GM06990 (cell line): Measurements from ENCODE around the gene CD93.

ENCODE experiments used
- DNase-seq: peaks from one replicate; pipeline ENCODE4 v3.0.0-alpha.2; 2011; ENCODE audit not compliant: insufficient read length; ENCODE audit errors: extremely low read depth
- H3K27me3 ChIP-seq: replicated peaks from 2 replicates; pipeline ENCODE4 v1.6.0; 2011; ENCODE audit warnings: low read length; ENCODE audit not compliant: control insufficient read depth, insufficient read depth
- H3K36me3 ChIP-seq: 2 replicates; pipeline ENCODE4 v1.5.1; 2011; ENCODE audit warnings: low read length; ENCODE audit not compliant: control insufficient read depth, insufficient read depth
- H3K4me3 ChIP-seq: replicated peaks from 2 replicates; pipeline ENCODE4 v1.5.1; 2011; ENCODE audit warnings: low read depth, mild to moderate bottlenecking, control low read depth, low read length
- TF ChIP-seq, protein P1 (sequence below): IDR thresholded peaks from 2 replicates; pipeline ENCODE4 v1.5.1; 2011; ENCODE audit warnings: low read length, control low read depth, mild to moderate bottlenecking, inconsistent platforms; ENCODE audit not compliant: insufficient read depth, poor library complexity, severe bottlenecking

CD93 gene

DNA sequence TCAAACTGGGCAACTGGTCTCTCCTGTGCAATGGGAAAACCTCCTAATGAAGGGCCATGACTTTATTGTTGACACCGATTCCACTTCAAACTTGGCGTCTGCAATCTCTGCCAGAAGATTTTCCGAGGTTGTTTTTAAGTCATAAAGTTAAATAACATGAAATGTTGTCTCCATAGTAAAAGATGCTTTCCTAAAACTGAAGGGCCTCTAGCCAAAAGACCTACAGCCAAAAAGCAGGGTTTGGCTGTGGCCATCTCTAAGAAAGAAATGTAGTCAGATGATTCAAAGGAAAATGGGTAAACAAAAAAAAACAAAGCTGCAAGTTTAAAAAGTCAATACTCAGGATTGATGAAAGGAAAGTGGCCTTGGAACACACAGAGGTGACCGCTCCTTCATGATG lies 14.1 kb downstream of the CD93 start:
- DNase-seq = no peak
- Histone ChIP-seq H3K27me3 (no peaks in the 10 kb centered on the region), H3K36me3 (no peaks in the 10 kb centered on the region), H3K4me3 (no peak overlapping the region)
- TF ChIP-seq, protein P1, sequence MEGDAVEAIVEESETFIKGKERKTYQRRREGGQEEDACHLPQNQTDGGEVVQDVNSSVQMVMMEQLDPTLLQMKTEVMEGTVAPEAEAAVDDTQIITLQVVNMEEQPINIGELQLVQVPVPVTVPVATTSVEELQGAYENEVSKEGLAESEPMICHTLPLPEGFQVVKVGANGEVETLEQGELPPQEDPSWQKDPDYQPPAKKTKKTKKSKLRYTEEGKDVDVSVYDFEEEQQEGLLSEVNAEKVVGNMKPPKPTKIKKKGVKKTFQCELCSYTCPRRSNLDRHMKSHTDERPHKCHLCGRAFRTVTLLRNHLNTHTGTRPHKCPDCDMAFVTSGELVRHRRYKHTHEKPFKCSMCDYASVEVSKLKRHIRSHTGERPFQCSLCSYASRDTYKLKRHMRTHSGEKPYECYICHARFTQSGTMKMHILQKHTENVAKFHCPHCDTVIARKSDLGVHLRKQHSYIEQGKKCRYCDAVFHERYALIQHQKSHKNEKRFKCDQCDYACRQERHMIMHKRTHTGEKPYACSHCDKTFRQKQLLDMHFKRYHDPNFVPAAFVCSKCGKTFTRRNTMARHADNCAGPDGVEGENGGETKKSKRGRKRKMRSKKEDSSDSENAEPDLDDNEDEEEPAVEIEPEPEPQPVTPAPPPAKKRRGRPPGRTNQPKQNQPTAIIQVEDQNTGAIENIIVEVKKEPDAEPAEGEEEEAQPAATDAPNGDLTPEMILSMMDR = no peak

DNA sequence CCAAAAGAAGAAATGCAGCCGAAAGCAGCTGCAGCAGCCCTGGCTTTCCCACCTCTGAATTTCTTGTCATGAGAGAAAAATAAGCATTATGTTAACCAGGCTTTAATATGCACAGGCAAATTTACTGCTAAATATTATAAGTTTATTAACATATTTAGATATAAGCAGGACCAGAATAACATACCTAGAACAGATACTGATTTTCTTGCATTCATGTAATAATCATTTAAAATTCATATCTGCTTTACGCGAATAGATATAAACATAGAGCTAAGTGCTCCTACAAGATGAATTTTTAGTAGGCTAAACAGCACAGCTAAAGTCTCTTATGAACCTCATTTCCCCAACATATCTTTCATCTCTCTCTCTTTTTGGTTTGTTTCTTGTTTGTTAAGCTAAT lies 14.7 kb downstream of the CD93 start:
- TF ChIP-seq, protein P1 = no peak
- no peak for DNase-seq
- H3K27me3 ChIP-seq = no peaks in the 10 kb centered on the region
- H3K36me3 ChIP-seq = no peaks in the 10 kb centered on the region
- H3K4me3 ChIP-seq = no peak overlapping the region

DNA sequence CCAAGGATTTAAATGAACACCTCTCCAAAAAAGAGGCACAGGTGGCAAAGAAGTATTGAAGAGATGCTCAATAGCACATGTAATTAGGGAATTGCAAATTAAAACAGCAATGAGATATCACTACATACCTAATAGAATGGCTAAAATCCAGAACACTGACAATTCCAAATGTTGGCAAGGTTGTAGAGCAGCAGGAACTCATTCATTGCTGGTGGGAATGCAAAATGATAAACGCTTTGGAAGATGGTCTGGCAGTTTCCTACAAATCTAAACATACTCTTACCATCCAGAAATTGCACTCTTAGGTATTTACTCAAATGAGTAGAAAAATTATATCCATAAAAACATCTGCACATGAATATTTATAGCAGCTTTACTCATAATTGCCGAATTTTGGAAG lies 17.0 kb downstream of the CD93 start:
- H3K27me3 ChIP-seq = no peaks in the 10 kb centered on the region

DNA sequence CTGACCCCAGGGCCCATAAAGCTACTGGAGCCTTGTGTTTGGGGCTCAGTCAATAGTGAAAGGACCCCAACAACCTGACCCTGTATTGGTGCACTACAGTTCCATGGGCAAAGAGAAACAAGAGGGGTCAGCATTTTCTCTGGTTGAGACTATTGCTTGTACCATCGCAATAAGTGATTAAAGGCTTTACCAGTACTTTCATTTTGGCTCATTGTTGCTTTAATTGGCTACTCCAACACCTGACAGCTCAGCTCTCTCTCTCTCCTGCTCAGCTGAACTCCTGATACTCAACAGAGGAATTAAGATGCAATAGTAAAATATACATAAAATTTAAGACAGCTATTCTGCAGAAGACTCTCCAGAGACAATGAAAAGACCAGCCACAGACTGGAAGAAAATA lies 17.8 kb downstream of the CD93 start:
- no peaks in the 10 kb centered on the region for H3K27me3 ChIP-seq
- no peaks in the 10 kb centered on the region for H3K36me3 ChIP-seq
- H3K4me3 ChIP-seq = no peak overlapping the region
- TF ChIP-seq, protein P1 = no peak
- DNase-seq = no peak

More for the DNA sequence above, 17.0 kb downstream of the CD93 start:
- TF ChIP-seq, protein P1 = no peak
- Histone ChIP-seq H3K4me3 (no peak overlapping the region), H3K36me3 (no peaks in the 10 kb centered on the region)
- DNase-seq = no peak

DNA sequence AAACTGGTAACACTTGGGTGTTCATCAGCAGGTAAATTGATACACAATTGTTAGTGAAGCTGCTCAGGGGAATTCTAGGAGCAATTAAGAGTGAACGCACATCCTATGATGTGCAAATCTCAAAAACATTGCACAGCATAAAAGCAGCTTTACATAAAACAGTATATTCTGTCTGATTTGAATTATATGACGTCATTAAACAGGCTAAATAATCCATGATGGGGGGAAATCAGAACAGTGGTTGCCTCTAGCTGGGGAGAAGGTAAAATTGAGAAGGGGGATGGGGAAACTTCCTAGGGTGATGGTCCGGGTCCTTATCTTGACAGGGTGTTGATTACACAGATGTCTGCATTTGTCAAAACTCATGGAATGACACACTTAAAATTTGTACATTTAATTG lies 19.4 kb downstream of the CD93 start:
- no peak overlapping the region for H3K4me3 ChIP-seq
- DNase-seq = no peak
- H3K36me3 ChIP-seq = no peaks in the 10 kb centered on the region
- TF ChIP-seq, protein P1 = no peak
- no peaks in the 10 kb centered on the region for H3K27me3 ChIP-seq

DNA sequence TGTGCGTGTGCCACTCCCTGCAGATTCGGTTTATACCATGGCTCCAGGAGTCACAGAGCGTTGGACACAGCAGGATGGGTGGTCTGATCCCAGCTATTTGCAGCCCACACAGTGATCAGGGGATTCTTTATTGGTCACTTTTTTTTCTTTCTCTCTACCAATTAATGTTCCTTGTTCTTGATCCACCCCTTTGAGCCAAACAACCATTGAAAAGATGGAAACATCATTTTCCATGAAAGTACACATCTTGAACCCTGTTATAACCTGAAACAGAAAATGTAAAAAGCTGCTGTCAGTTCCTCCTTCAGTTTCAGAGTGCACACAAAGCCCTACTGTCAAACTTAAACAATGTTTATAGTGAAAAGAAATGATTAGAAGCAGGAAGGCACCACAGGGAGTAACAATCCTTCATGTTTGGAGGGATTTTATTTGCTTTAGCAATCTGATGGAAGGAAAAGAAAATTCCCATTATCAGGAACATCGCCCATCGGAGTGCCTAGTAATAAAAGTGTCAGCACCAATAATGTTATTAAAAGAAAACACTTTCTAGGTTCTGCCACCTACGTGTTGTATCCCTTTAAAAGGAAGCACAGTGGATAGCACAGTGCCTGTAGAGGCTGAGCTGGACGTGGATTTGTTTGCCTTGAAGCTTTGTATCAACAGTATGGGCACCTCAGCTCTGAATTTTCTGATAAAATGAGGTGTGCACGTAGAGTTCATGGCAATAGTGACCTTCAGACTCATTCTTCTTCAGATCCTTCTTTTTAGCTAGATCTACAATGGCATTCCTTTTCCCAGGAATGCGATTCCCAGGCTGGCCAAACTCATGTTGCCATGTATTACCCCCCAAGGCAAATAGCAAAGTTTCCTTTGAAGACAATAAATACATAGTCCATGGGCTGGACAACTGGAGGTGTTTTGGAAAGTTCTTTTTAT lies 20.6 kb downstream of the CD93 start:
- TF ChIP-seq, protein P1 = no peak
- DNase-seq = no peak
- H3K36me3 ChIP-seq = no peaks in the 10 kb centered on the region
- no peaks in the 10 kb centered on the region for H3K27me3 ChIP-seq
- no peak overlapping the region for H3K4me3 ChIP-seq
